Right renal cortex interstitium (tissue), 3 donors: ENCODE data around the gene MRPL47. TPM values are rescaled to one million over a fixed set of nuclear protein-coding genes. Genes with fewer than 3 reads are reported as not detected.
"Not testable (repeated sequence)": the region's sequence is repeated elsewhere in the genome, so short reads cannot be mapped to it uniquely, and the experiment has no call there.

Source experiments
- DNase-seq, 3 donors: peaks; one replicate each; pipeline ENCODE4 v3.0.0-alpha.2; 2013; ENCODE audit warnings: low read depth in 3 of 3, low spot score in 2 of 3
- polyA plus RNA-seq, 3 donors: library from polyadenylated mRNA; unstranded; fragments of 120-200 nt; gene quantifications; one replicate each; pipeline ENCODE4 v1.2.1, GENCODE V29; 2013; ENCODE audit not compliant: insufficient read length in 3 of 3

The MRPL47 gene
- 10 to 100 TPM; 59.5 to 64.6 (median 60.1) TPM for polyA plus RNA-seq

GRCh38 chr3:179604321-179605078 lies at the start of gene MRPL47, which contains the start of gene NDUFB5:
MRPL47 (minus strand) TSS chr3:179604638; CDS start chr3:179604624, 14 bp downstream.
NDUFB5 (plus strand) TSS chr3:179604794; CDS start chr3:179604816, 22 bp downstream.
- DNase-seq: peak; percentile 94 to 97 (median 96)

GRCh38 chr3:179653096-179653797 lies 48.8 kb upstream of the MRPL47 start:
- peak in 2 of 3 donors; percentile 40 to 60 for DNase-seq

DNA sequence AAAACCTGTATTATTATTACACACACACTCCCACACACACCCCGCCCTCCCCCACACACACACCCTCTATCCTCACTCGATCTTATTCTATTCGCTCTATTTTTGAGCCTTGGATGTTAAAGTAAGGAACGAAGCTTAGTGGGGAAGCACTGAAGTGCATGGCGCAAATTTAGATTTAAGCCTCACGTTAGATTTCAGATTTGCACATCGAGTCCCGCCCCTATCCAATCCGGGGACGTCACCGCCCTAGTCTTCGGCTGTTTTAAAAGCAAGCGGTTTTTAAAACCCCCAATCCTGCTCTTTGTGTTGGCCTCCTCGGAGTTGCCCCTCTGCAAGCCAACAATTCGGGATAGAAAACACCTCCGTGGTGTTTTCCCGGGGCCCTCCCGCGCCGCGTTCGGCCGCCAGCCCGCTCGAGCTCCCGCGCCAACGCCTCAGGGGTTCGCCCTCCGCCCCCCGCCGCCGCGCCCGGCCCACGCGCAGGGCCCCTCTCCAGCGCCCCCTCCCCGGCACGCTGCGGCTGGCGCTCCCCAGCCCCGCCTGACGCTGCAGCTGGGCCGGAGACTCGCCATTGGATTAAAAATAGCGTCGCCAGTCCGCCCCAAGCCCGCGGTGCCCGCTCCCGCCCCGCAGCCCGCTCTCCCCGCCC lies 48.1 kb upstream of the MRPL47 start, which contains the start of gene USP13:
TSS of gene USP13 (plus strand) at position 594 of the 649 bp plus-strand sequence. CDS start 186 bp downstream, outside the sequence.
- peak; percentile 54 to 72 (median 62) for DNase-seq

- DNase-seq: no peak
Measured at GRCh38 chr3:179651687-179652446, 47.4 kb upstream of the MRPL47 start.

DNA sequence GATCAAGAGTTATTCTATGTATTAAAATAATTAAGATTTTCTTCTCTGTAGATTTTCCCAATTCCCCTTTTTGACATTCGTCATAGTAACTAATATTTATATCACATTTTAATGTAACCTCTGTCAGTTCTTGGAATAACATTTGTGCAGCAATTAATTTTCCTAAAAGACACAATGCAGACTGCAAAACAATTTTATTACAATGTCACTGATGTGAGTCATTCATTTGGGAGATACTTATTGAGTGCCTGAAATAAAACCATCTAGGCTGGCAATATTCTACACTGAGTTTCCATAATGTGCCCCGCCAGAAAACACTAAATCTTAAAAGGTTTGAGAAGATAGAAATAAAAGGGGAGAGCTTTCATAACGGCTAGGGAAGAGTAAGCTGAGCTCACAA lies 41.7 kb upstream of the MRPL47 start:
- no peak for DNase-seq

DNA sequence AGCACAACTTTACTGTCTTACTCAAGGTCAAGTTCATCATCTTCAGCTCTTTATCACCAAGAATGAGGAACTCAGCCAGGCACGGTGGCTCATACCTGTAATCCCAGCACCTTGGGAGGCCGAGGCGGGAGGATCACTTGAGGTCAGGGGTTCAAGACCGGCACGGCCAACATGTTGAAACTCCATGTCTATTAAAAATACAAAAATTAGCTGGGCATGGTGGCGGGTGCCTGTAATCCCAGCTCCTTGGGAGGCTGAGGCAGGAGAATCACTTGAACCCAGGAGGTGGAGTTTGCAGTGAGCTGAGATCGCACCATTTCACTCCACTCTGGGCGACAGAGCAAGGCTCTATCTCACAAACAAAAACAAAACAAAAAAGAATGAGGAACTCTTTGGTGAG lies 39.4 kb upstream of the MRPL47 start:
- DNase-seq: not testable (repeated sequence)

DNA sequence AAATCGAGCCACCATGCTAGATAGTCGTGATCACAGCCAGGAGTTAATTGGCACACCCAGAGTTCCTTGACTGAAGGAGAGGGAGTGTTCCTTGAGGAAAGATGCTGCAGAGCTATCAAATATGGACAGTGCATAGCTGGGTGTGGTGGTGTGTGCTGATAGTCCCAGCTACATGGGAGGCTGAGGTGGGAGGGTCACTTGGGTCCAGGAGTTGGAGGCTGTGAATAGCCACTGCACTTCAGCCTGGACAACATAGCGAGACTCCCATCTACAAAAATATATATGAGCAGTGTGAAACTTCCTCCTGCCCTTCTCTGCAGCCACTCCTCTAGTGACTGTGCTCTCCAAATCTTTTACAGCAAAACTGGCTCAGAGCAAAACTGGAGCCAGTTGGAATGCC lies 38.4 kb upstream of the MRPL47 start:
- DNase-seq: no peak

DNA sequence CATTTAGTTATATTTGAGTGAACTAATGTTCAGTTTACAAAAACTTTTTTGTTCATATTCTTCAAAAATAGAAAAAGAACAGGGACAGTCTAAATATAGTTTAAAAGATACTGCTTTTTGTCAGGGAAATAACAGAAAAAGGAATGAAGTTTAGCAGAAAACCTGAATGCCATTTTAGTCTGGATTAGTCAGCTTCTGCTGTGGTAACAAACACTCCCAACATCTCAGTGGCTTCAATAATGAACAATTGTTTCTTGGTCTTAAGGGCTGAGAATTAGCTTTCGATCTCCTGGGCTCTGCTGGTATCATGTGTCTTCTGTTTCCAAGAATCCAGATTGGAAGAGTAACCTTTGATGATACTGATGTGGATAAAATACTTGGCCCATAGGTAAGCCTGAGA lies 36.0 kb upstream of the MRPL47 start:
- DNase-seq: no peak

DNA sequence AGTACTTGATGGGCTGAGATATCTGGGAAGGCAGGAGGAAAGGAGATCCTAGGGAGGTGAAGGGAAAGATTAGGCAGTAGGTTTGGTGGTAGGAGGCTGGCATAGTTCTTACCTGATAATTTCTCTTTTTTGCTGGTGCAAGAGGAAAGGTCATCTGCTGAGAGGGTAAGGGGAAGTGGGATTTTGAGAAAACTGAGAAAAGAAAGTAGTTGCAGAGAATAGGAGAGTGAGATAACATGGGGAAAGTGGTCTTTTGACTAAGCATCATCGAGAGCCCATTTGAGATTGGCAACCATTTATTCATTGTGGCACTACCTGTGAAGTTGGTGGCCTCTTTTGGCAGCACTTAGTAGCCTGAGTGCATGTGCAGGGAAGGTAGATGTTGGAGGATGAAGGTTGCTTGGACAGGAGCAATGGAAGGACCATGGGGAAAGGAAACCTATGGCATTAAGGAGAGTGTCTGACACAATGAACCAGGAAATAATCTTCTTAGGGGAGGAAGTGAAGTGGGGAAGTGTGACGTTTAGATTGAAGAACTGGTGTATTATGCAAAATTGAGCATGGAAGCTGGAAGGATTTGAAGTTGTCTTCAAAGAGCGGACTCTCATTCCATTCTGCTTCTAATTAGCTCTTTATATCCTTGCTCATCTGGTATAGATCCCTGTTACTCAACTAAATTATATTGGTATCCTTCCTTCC lies 26.5 kb upstream of the MRPL47 start:
- DNase-seq: no peak

DNA sequence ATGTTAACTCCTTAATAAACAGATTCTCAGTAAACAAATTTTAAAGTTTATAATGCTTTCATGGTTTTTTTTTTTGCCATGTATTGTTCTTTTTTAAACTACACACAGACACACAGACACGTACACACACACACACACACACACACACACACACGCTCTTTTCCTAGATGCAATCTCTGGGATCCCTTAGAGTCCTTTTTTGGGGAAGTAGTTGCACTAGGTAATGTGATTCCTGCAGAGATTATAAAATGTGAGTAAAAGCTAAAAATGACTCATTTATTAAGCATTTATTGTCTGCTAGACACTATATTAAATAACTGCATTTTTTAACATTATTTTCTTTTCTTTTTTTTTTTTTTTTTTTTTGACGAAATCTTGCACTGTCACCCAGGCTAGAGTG lies 20.0 kb upstream of the MRPL47 start:
- DNase-seq: no peak

GRCh38 chr3:179622023-179622422 lies 17.6 kb upstream of the MRPL47 start:
- DNase-seq: no peak

DNA sequence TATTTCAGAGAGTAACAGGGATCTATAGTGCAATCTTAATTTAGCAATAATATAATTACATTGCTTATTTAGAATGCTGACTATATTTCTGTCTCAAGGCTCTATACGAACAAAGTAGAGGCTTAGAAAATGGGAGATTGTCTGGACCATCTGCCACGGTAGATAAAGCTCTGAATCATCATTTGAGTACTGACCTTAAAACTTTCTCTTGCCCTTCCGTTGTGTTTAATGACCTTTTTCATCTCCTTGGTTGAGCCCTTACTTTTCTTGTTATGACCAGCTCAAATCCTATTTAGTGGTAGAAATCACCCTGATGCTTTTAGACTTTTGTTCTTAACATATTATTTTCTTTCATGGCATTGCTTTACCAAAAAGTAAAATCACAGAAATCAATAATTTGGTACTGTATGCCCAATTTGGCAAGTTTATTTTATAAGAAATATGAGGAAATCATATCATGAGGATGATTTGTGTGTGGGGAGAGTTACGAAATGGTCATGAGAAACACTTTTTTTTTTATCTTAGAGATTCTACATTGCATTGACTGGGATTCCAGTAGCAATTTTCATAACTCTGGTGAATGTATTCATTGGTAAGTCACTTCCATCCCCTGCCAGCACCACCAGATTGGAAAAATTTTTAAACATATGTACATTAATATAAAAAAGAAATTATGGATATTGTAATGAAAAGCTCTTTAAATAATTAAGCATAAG lies 11.2 kb upstream of the MRPL47 start:
- no peak for DNase-seq

DNA sequence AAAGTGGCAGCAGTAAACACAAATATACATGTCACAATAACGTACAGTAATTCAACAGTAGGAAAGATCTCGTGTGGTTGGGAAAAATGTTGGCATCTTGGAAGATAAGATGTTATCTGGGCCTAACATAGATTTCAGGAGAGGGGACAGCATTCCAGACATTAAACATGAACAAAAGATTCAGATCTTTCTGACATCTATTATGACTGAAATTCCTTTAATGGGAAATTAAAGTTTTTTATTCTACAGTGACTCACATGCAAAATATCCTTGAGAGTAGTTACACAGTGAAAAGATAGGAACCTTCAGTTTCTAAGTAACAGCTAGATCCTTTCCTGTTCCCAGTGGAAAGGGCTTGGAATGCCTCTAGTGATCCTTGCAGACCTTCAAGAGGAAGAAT lies 9.4 kb upstream of the MRPL47 start:
- no peak for DNase-seq

- DNase-seq: no peak
Measured at GRCh38 chr3:179610066-179610465, 5.6 kb upstream of the MRPL47 start.

- no peak for DNase-seq
Measured at GRCh38 chr3:179608931-179609720, 4.7 kb upstream of the MRPL47 start.

DNA sequence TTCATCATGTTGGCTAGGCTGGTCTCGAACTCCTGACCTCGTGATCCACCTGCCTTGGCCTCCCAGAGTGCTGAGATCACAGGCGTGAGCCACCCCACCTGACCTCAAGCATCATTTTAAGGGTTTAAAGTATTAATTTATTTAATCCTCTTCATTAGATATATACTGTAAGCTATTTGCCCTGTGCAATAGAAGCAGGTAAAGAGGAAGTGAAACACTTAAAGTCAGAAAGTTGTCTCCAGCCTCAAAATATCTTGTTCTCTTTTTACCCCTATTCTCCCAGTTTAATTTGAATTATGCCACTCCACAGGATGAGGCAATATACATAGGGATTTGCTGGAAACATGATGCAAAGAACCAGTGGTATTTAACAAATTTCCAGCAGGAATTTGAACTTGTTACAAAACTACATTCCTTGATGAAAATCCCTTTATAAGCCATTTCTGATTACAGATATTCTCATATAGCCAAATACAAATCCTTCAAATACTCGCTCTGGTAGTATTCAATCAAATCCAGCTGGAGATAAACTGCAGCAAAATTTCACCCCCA lies 2.2 kb upstream of the MRPL47 start:
- DNase-seq: no peak

DNA sequence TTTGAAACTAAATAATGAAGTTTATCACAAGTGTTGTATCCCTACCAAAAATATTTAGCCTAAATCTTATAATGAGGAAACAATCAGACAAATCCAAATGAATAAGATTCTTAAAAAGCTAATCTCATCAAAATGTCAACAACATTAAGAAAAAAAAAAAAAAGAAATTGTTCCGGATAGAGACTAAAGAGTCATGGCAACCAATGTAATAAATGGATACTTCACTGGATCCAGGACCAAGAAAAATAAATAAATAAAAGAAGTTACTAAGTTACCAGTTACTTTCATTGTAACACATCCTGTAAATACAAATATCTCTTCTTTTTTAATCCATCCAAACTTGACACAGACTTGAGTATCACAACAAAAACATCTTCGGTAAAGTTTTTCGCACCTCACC lies 607 bp downstream of the MRPL47 start:
- no peak for DNase-seq

GRCh38 chr3:179603321-179603720 lies 1.1 kb downstream of the MRPL47 start:
- no peak for DNase-seq
